HCT116 (cell line): ENCODE measurements around the gene MRPS35. TPM values are rescaled to one million over a fixed set of nuclear protein-coding genes. Genes with fewer than 3 reads are reported as not detected.

Experiments used
- ATAC-seq: fragments of 200-7000 bp; cut with Tn5 transposase; 2 replicates; pipeline ENCODE4 v1.9.1; 2020; ENCODE audit warnings: mild to moderate bottlenecking, moderate library complexity
- BruUV-seq: library from RNA; stranded (reverse); fragments of 400-500 nt; replicated peaks from 2 replicates; lab custom pipeline; 2021; lab: Mats Ljungman, UMichigan
- CTCF ChIA-PET: fragments of 300-600 bp; sonication (Branson Sonifier 250); formaldehyde crosslinking; loops from one replicate; lab custom pipeline; 2021; ENCODE audit warnings: antibody characterized with exemption; lab: Charles Lee
- POLR2A ChIA-PET: fragments of 300-600, 350-600 bp; sonication (Branson Sonifier 250); formaldehyde crosslinking; loops from one replicate; lab custom pipeline; 2021; ENCODE audit warnings: antibody characterized with exemption; lab: Charles Lee
- RAD21 ChIA-PET, 2 experiments: fragments of 300-600 bp; sonication (Branson Sonifier 250); formaldehyde crosslinking; loops; one replicate each; lab custom pipeline; 2023; ENCODE audit warnings: low total read pairs in 2 of 2; ENCODE audit not compliant: uncharacterized antibody in 2 of 2, unreplicated experiment in 2 of 2, low non-redundant PET in 1 of 2; lab: Charles Lee
- DNase-seq: peaks from one replicate; pipeline ENCODE4 v3.0.0-alpha.2; 2010; ENCODE audit warnings: low read depth, low spot score
- H2AFZ ChIP-seq: fragments of 200-600 bp; shearing (Covaris generic), sonication (generic); 2 replicates; pipeline ENCODE4 v1.6.1; 2017; ENCODE audit warnings: low read depth, mixed run types, mixed read lengths, antibody characterized with exemption, low read length; ENCODE audit not compliant: poor library complexity, severe bottlenecking
- H3K27ac ChIP-seq: 2 replicates; pipeline ENCODE4 v1.5.1; 2012; ENCODE audit warnings: low read depth, low read length
- H3K27me3 ChIP-seq: fragments of 200-600 bp; sonication (generic); 2 replicates; pipeline ENCODE4 v1.6.1; 2016; ENCODE audit warnings: mixed run types, low read length, mixed read lengths; ENCODE audit not compliant: insufficient read depth
- H3K36me3 ChIP-seq, 2 experiments: fragments of 200-500 bp in 1 of 2; fragments of 200-600 bp in 1 of 2; sonication (Bioruptor generic) in 1 of 2; sonication (generic) in 1 of 2; 2 replicates each; pipeline versions ENCODE4 v1.5.1 to v1.6.1; 2014 to 2016; ENCODE audit warnings: low read length in 2 of 2, inconsistent platforms in 1 of 2, mixed read lengths in 1 of 2, mixed run types in 1 of 2; ENCODE audit not compliant: insufficient read depth in 2 of 2, control insufficient read depth in 1 of 2
- H3K4me1 ChIP-seq, 2 experiments: fragments of 200-600 bp in 1 of 2; sonication (generic) in 1 of 2; 2 replicates each; pipeline versions ENCODE4 v1.5.1 to v1.6.1; 2012 to 2017; ENCODE audit warnings: low read length in 2 of 2, inconsistent platforms in 1 of 2, mild to moderate bottlenecking in 1 of 2, mixed read lengths in 1 of 2, mixed run types in 1 of 2, moderate library complexity in 1 of 2; ENCODE audit not compliant: insufficient read depth in 2 of 2, control insufficient read depth in 1 of 2
- H3K4me2 ChIP-seq: fragments of 200-600 bp; sonication (generic); 2 replicates; pipeline ENCODE4 v1.6.1; 2017; ENCODE audit warnings: mixed run types, low read length, mixed read lengths
- H3K4me3 ChIP-seq, 2 experiments: fragments of 200-600 bp in 1 of 2; sonication (generic) in 1 of 2; replicated peaks in 1 of 2; 2 replicates each; pipeline ENCODE4 v1.5.1; 2011 to 2016; ENCODE audit warnings: low read length in 2 of 2, control low read depth in 1 of 2, low read depth in 1 of 2, mild to moderate bottlenecking in 1 of 2, mixed read lengths in 1 of 2, mixed run types in 1 of 2
- H3K79me2 ChIP-seq: fragments of 200-600 bp; sonication (generic); 2 replicates; pipeline ENCODE4 v1.6.1; 2017; ENCODE audit warnings: mild to moderate bottlenecking, mixed run types, low read length, moderate library complexity, mixed read lengths; ENCODE audit not compliant: insufficient read depth
- H3K9ac ChIP-seq: fragments of 200-600 bp; sonication (generic); 2 replicates; pipeline ENCODE4 v1.6.1; 2016; ENCODE audit warnings: low read length, mixed read lengths
- H3K9me2 ChIP-seq: fragments of 200-600 bp; sonication (generic), shearing (Covaris generic); 2 replicates; pipeline ENCODE4 v1.6.1; 2017; ENCODE audit warnings: mixed run types, mild to moderate bottlenecking, moderate library complexity; ENCODE audit not compliant: insufficient read depth
- H3K9me3 ChIP-seq, 2 experiments: fragments of 200-500 bp in 1 of 2; fragments of 200-600 bp in 1 of 2; sonication (Bioruptor generic) in 1 of 2; sonication (generic) in 1 of 2; 2 replicates each; pipeline ENCODE4 v1.6.1; 2014 to 2017; ENCODE audit warnings: low read length in 2 of 2, mixed read lengths in 2 of 2, inconsistent platforms in 1 of 2, low read depth in 1 of 2, mild to moderate bottlenecking in 1 of 2, mixed run types in 1 of 2, moderate library complexity in 1 of 2; ENCODE audit not compliant: control insufficient read depth in 1 of 2, insufficient read depth in 1 of 2
- H4K20me1 ChIP-seq: fragments of 200-600 bp; sonication (generic), shearing (Covaris generic); 2 replicates; pipeline ENCODE4 v1.6.1; 2017; ENCODE audit warnings: mixed run types, mild to moderate bottlenecking, moderate library complexity; ENCODE audit not compliant: insufficient read depth
- CBX3 ChIP-seq: IDR thresholded peaks from 2 replicates; pipeline ENCODE4 v1.6.1; 2012; ENCODE audit warnings: low read depth
- CEBPB ChIP-seq: IDR thresholded peaks from 2 replicates; pipeline ENCODE4 v1.6.1; 2012; ENCODE audit warnings: low read depth
- EGR1 ChIP-seq: IDR thresholded peaks from 2 replicates; pipeline ENCODE4 v1.6.1; 2012; ENCODE audit warnings: low read depth
- ELF1 ChIP-seq: IDR thresholded peaks from 2 replicates; pipeline ENCODE4 v1.6.1; 2012; ENCODE audit warnings: low read depth, borderline replicate concordance
- EZH2phosphoT487 ChIP-seq: fragments of 200-600 bp; IDR thresholded peaks from 2 replicates; pipeline ENCODE4 v1.6.1; 2018; ENCODE audit warnings: antibody characterized with exemption, borderline replicate concordance
- JUND ChIP-seq: IDR thresholded peaks from 2 replicates; pipeline ENCODE4 v1.6.1; 2012
- POLR2A ChIP-seq: IDR thresholded peaks from 2 replicates; pipeline ENCODE4 v1.7.0; 2011; ENCODE audit warnings: borderline replicate concordance; ENCODE audit not compliant: insufficient read depth, insufficient read length; ENCODE audit errors: extremely low read depth
- POLR2AphosphoS5 ChIP-seq: IDR thresholded peaks from 2 replicates; pipeline ENCODE4 v1.6.1; 2011; ENCODE audit warnings: mild to moderate bottlenecking, low read depth, low read length, moderate library complexity
- SP1 ChIP-seq: IDR thresholded peaks from 2 replicates; pipeline ENCODE4 v1.6.1; 2012; ENCODE audit warnings: low read depth
- SRF ChIP-seq: IDR thresholded peaks from 2 replicates; pipeline ENCODE4 v1.6.1; 2012; ENCODE audit warnings: low read depth
- TCF7L2 ChIP-seq: IDR thresholded peaks from 2 replicates; pipeline ENCODE4 v1.7.0; 2011; ENCODE audit warnings: borderline replicate concordance, inconsistent platforms; ENCODE audit not compliant: insufficient read depth, insufficient read length; ENCODE audit errors: extremely low read depth
- YY1 ChIP-seq: IDR thresholded peaks from 2 replicates; pipeline ENCODE4 v1.6.1; 2011; ENCODE audit warnings: low read length, low read depth, moderate library complexity, mild to moderate bottlenecking; ENCODE audit not compliant: insufficient replicate concordance; ENCODE audit errors: extremely low read depth
- ZFX ChIP-seq: fragments of 450-650 bp; IDR thresholded peaks from 2 replicates; pipeline ENCODE4 v1.6.1; 2017
- intact Hi-C: fragments of 100-400 bp; cut with micrococcal nuclease; formaldehyde crosslinking; loops from 2 replicates; pipeline ENCODE4 v1.10.0; 2022
- total RNA-seq: library from RNA; stranded (reverse); gene quantifications from one replicate; pipeline ENCODE4 v1.2.1, GENCODE V29; 2021; ENCODE audit not compliant: unreplicated experiment
- TF ChIP-seq, protein P1 (sequence below), 3 experiments: fragments of 200-600 bp in 1 of 3; sonication (generic) in 1 of 3; IDR thresholded peaks in 2 of 3; conservative IDR thresholded peaks in 1 of 3; 2 replicates each; pipeline ENCODE4 v1.5.1; 2012 to 2017; ENCODE audit warnings: low read depth in 2 of 3, low read length in 2 of 3, antibody characterized with exemption in 1 of 3, borderline replicate concordance in 1 of 3, control low read depth in 1 of 3, mild to moderate bottlenecking in 1 of 3, mixed read lengths in 1 of 3, mixed run types in 1 of 3, moderate library complexity in 1 of 3; ENCODE audit not compliant: insufficient read depth in 1 of 3
- TF ChIP-seq, protein P2 (sequence below): IDR thresholded peaks from 2 replicates; pipeline ENCODE4 v1.6.1; 2012
- TF ChIP-seq, protein P3 (sequence below): IDR thresholded peaks from 2 replicates; pipeline ENCODE4 v1.6.1; 2012

Gene MRPS35
- total RNA-seq, 1 experiment from 2014 or later = 55.4 TPM

DNA sequence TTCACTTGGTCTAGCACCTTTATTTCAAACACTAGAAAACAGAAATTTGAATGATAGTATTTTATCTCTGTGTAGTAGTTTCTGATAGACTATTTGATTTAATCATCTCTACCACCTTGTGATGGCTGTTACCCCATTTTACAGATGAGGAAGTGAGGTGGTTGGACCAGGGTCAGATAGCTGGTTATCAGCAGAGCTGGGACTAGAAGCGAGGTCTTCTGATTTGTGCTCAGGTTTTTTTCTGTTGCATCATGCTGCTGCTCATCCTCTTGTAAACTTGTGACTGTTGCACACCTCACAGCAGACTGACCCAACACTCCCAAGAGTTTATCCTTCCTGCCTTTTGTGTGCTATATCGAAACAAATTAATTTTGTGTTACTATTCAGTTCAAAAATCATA is 79.5 kb downstream of the MRPS35 start:
- H2AFZ ChIP-seq = no peak overlapping the region
- POLR2A ChIA-PET = no interaction called here
- no peak overlapping the region for H3K4me2 ChIP-seq
- no peaks in the 10 kb centered on the region for H3K27me3 ChIP-seq
- H3K4me3 ChIP-seq = no peak overlapping the region
- no TSS peak for BruUV-seq
- no peaks in the 10 kb centered on the region for H4K20me1 ChIP-seq
- CTCF ChIA-PET = no interaction called here
- no peak overlapping the region for H3K27ac ChIP-seq
- no peak overlapping the region for H3K9ac ChIP-seq
- RAD21 ChIA-PET = no interaction called here
- intact Hi-C loops = no loop called here
- H3K9me3 ChIP-seq = no peaks in the 10 kb centered on the region
- no peaks in the 10 kb centered on the region for H3K4me1 ChIP-seq
- peaks cover 8 to 18% of the 10 kb centered on the region in 2 experiments; a peak in 3 of 4 replicates for H3K36me3 ChIP-seq
- DNase-seq = no peak
- peaks cover 52% of the 10 kb centered on the region for H3K79me2 ChIP-seq
- ATAC-seq = no peak
- TF ChIP-seq POLR2A (no peak), CEBPB (no peak), ELF1 (no peak), ZFX (no peak), SP1 (no peak), EZH2phosphoT487 (no peak), JUND (no peak), TCF7L2 (no peak), CBX3 (no peak), YY1 (no peak), SRF (no peak), EGR1 (no peak), POLR2AphosphoS5 (no peak)
- TF ChIP-seq, protein P1, sequence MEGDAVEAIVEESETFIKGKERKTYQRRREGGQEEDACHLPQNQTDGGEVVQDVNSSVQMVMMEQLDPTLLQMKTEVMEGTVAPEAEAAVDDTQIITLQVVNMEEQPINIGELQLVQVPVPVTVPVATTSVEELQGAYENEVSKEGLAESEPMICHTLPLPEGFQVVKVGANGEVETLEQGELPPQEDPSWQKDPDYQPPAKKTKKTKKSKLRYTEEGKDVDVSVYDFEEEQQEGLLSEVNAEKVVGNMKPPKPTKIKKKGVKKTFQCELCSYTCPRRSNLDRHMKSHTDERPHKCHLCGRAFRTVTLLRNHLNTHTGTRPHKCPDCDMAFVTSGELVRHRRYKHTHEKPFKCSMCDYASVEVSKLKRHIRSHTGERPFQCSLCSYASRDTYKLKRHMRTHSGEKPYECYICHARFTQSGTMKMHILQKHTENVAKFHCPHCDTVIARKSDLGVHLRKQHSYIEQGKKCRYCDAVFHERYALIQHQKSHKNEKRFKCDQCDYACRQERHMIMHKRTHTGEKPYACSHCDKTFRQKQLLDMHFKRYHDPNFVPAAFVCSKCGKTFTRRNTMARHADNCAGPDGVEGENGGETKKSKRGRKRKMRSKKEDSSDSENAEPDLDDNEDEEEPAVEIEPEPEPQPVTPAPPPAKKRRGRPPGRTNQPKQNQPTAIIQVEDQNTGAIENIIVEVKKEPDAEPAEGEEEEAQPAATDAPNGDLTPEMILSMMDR (IDR thresholded peaks at IDR 0.05 in 2 of 3, conservative IDR thresholded peaks at IDR 0.05 in 1 of 3; ENCODE audit: borderline replicate concordance in 1 of 3, insufficient read depth in 1 of 3, low read depth in 2 of 3, low read length in 2 of 3) = no peak
- TF ChIP-seq, protein P2, sequence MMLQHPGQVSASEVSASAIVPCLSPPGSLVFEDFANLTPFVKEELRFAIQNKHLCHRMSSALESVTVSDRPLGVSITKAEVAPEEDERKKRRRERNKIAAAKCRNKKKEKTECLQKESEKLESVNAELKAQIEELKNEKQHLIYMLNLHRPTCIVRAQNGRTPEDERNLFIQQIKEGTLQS = no peak
- TF ChIP-seq, protein P3, sequence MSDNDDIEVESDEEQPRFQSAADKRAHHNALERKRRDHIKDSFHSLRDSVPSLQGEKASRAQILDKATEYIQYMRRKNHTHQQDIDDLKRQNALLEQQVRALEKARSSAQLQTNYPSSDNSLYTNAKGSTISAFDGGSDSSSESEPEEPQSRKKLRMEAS = no peak
- TF ChIP-seq, all 23 proteins: peak for 0
- no peaks in the 10 kb centered on the region for H3K9me2 ChIP-seq
